Measurements from ENCODE around the gene ZFP64. TPM values are rescaled to one million over a fixed set of nuclear protein-coding genes. Genes with fewer than 3 reads are reported as not detected.
"Not testable (repeated sequence)": the region's sequence is repeated elsewhere in the genome, so short reads cannot be mapped to it uniquely, and the experiment has no call there.

ZFP64 gene
- total RNA-seq, 1 donor from 2014 or later = 13.7 TPM

DNA sequence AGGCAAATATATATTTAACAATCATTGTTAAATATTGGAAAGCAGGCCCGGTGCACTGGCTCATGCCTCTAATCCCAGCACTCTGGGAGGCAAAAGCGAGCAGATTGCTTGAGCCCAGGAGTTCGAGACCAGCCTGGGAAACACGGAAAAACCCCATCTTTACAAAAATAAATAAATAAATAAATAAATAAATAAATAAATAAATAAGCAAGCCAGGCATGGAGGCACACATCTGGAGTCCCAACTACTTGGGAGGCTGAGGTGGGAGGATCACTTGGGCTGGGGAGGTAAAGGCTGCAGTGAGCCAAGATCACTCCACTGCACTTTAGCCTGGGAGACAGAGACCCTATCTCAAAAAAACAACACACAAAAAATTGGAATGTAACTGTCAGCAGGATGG lies 53.7 kb downstream of the ZFP64 start:
- H3K27ac Mint-ChIP-seq = no peak overlapping the region

DNA sequence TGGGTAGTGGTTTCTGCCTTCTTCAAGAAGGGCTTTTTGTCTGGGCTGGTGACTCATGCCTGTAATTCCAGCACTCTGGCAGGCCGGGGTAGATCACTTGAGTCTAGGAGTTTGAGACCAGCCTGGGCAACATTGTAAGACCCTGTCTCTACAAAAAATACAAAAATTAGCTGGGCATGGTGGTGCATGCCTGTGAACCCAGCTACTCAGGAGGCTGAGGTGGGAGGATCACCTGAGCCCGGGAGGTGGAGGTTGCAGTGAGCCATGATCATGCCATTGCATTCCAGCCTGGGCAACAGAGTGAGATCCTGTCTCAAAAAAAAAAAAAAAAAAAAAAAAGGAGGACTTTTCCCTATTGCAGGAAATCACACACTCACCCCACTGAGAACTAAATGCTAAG lies 57.9 kb downstream of the ZFP64 start:
- not testable (repeated sequence) for H3K4me1 ChIP-seq; H3K4me2 ChIP-seq; H4K20me1 ChIP-seq (ENCODE audit: low read depth); H3K27ac ChIP-seq; H3K27me3 ChIP-seq; H3K9me3 ChIP-seq (ENCODE audit: low read depth); H3K4me3 ChIP-seq; H3K36me3 ChIP-seq; H2AFZ ChIP-seq (replicated peaks); H3K4me3 Mint-ChIP-seq; H3F3A ChIP-seq (ENCODE audit: low read depth); H3K4me1 Mint-ChIP-seq; H3K79me2 ChIP-seq (ENCODE audit: low read depth); H3K27me3 Mint-ChIP-seq (ENCODE audit: insufficient read depth, low read depth); H3K9me3 Mint-ChIP-seq; H3K36me3 Mint-ChIP-seq; H3K9ac ChIP-seq; H3K27ac Mint-ChIP-seq; DNase-seq (ENCODE audit: low spot score)

More for the DNA sequence above, 53.7 kb downstream of the ZFP64 start:
- Histone ChIP-seq H3F3A (ENCODE audit: low read depth) (no peaks in the 10 kb centered on the region), H4K20me1 (ENCODE audit: low read depth) (no peaks in the 10 kb centered on the region), H3K9me3 (ENCODE audit: low read depth) (no peaks in the 10 kb centered on the region), H3K27ac (no peak overlapping the region), H3K9ac (no peak overlapping the region), H3K27me3 (no peaks in the 10 kb centered on the region), H2AFZ (replicated peaks) (no peak overlapping the region), H3K79me2 (ENCODE audit: low read depth) (no peaks in the 10 kb centered on the region), H3K4me2 (no peak overlapping the region), H3K4me3 (no peak overlapping the region), H3K36me3 (no peaks in the 10 kb centered on the region), H3K4me1 (no peaks in the 10 kb centered on the region)
- peaks cover 2% of the 10 kb centered on the region for H3K27me3 Mint-ChIP-seq (ENCODE audit: insufficient read depth, low read depth)
- peaks cover 5% of the 10 kb centered on the region for H3K9me3 Mint-ChIP-seq
- no peaks in the 10 kb centered on the region for H3K4me1 Mint-ChIP-seq
- peaks cover 9% of the 10 kb centered on the region for H3K36me3 Mint-ChIP-seq
- DNase-seq (ENCODE audit: low spot score) = no peak
- H3K4me3 Mint-ChIP-seq = no peak overlapping the region
- TF ChIP-seq CTCF (IDR thresholded peaks at IDR 0.05) (no peak), EZH2 (IDR thresholded peaks at IDR 0.05) (no peak), EZH2phosphoT487 (IDR thresholded peaks at IDR 0.05) (no peak)

- no peaks in the 10 kb centered on the region for H3F3A ChIP-seq (ENCODE audit: low read depth)
- H3K4me1 ChIP-seq = no peaks in the 10 kb centered on the region
- no peaks in the 10 kb centered on the region for H3K27me3 ChIP-seq
- DNase-seq (ENCODE audit: low spot score) = no peak
- no peaks in the 10 kb centered on the region for H3K9me3 ChIP-seq (ENCODE audit: low read depth)
- no peaks in the 10 kb centered on the region for H3K4me1 Mint-ChIP-seq
- peaks cover 3% of the 10 kb centered on the region for H3K36me3 Mint-ChIP-seq
- H3K4me2 ChIP-seq = no peak overlapping the region
- H4K20me1 ChIP-seq (ENCODE audit: low read depth) = no peaks in the 10 kb centered on the region
- H3K27me3 Mint-ChIP-seq (ENCODE audit: insufficient read depth, low read depth) = peaks cover 3% of the 10 kb centered on the region
- no peak for TF ChIP-seq CTCF (IDR thresholded peaks at IDR 0.05)
- TF ChIP-seq EZH2phosphoT487 (IDR thresholded peaks at IDR 0.05) = no peak
- no peak for TF ChIP-seq EZH2 (IDR thresholded peaks at IDR 0.05)
- no peak overlapping the region for H2AFZ ChIP-seq (replicated peaks)
- H3K9me3 Mint-ChIP-seq = no peaks in the 10 kb centered on the region
- no peaks in the 10 kb centered on the region for H3K36me3 ChIP-seq
- H3K4me3 ChIP-seq = no peak overlapping the region
- no peak overlapping the region for H3K27ac ChIP-seq
- no peaks in the 10 kb centered on the region for H3K79me2 ChIP-seq (ENCODE audit: low read depth)
- no peak overlapping the region for H3K27ac Mint-ChIP-seq
- H3K4me3 Mint-ChIP-seq = no peak overlapping the region
- no peak overlapping the region for H3K9ac ChIP-seq
Observed at GRCh38 chr20:52132337-52132736, 59.2 kb downstream of the ZFP64 start.

DNA sequence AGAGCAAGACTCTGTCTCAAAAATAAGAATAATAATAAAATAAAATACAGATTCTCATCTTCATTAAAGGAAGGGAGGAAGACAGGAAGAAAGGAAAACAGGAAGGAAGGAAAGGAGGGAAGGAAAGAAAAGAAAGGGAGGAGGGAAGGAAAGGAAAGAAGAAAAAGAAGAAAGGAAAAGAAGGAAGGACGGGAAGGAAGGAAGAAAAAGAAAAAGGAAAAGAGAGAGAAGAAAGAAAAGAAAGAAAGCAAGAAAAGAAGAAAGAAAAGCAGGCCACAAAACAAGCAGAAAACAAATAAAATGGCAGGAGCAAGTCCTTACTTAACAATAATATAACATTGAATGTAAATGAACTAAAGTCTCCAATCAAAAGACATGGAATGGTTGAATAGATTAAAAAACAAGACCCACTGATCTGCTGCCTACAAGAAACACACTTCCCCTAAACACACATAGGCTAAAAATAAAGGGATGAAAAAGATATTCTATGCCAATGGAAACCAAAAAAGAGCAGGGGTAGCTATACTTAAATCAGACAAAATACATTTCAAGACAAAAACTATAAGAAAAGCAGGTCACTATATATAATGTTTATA lies 60.4 kb downstream of the ZFP64 start:
- H3K27ac Mint-ChIP-seq = no peak overlapping the region
- no peaks in the 10 kb centered on the region for H3K36me3 ChIP-seq
- H2AFZ ChIP-seq (replicated peaks) = no peak overlapping the region
- no peaks in the 10 kb centered on the region for H3K79me2 ChIP-seq (ENCODE audit: low read depth)
- no peak overlapping the region for H3K4me3 ChIP-seq
- H3K36me3 Mint-ChIP-seq = peaks cover 3% of the 10 kb centered on the region
- H4K20me1 ChIP-seq (ENCODE audit: low read depth) = no peaks in the 10 kb centered on the region
- H3K4me2 ChIP-seq = no peak overlapping the region
- H3K27me3 Mint-ChIP-seq (ENCODE audit: insufficient read depth, low read depth) = peaks cover 3% of the 10 kb centered on the region
- H3K27me3 ChIP-seq = no peaks in the 10 kb centered on the region
- H3K9me3 Mint-ChIP-seq = no peaks in the 10 kb centered on the region
- no peaks in the 10 kb centered on the region for H3F3A ChIP-seq (ENCODE audit: low read depth)
- no peak overlapping the region for H3K9ac ChIP-seq
- no peak overlapping the region for H3K4me3 Mint-ChIP-seq
- TF ChIP-seq EZH2 (IDR thresholded peaks at IDR 0.05) = no peak
- TF ChIP-seq CTCF (IDR thresholded peaks at IDR 0.05) = no peak
- no peak for TF ChIP-seq EZH2phosphoT487 (IDR thresholded peaks at IDR 0.05)
- no peak overlapping the region for H3K27ac ChIP-seq
- DNase-seq (ENCODE audit: low spot score) = no peak
- no peaks in the 10 kb centered on the region for H3K9me3 ChIP-seq (ENCODE audit: low read depth)
- no peaks in the 10 kb centered on the region for H3K4me1 ChIP-seq
- H3K4me1 Mint-ChIP-seq = no peaks in the 10 kb centered on the region

All from neural progenitor cell (in vitro differentiated cells).